H1 (cell line): ENCODE measurements around the gene SLC26A8. TPM values are rescaled to one million over a fixed set of nuclear protein-coding genes. Genes with fewer than 3 reads are reported as not detected.

ENCODE experiments used
- CTCF ChIA-PET: fragments of 300-600 bp; sonication (Branson Sonifier 250); formaldehyde crosslinking; loops from one replicate; lab custom pipeline; 2021; ENCODE audit not compliant: partially characterized antibody; lab: Charles Lee
- POLR2A ChIA-PET: fragments of 300-600 bp; sonication (Branson Sonifier 250); formaldehyde crosslinking; loops from one replicate; lab custom pipeline; 2021; ENCODE audit warnings: inconsistent platforms; ENCODE audit not compliant: partially characterized antibody; lab: Charles Lee
- DNase-seq, 2 experiments: peaks; one replicate each; pipeline versions ENCODE4 v3.0.0 to v3.0.0-alpha.2; 2010 to 2022; ENCODE audit warnings: low spot score in 2 of 2, low read depth in 1 of 2, mixed read lengths in 1 of 2
- FAIRE-seq: peaks from 2 replicates; lab custom pipeline; 2011; peaks lifted over from hg19 to GRCh38; lab: Jason Lieb, UNC
- H2AFZ ChIP-seq: 2 replicates; pipeline ENCODE4 v1.8.1; 2012; ENCODE audit warnings: low read length, inconsistent platforms
- H2AK5ac ChIP-seq: 2 replicates; pipeline ENCODE4 v1.6.1; 2013; ENCODE audit warnings: low read depth, low read length
- H2BK120ac ChIP-seq: replicated peaks from 2 replicates; pipeline ENCODE3; 2013; ENCODE audit warnings: low read depth, low read length, inconsistent platforms
- H2BK12ac ChIP-seq: 2 replicates; pipeline ENCODE4 v1.6.1; 2013; ENCODE audit warnings: low read depth, low read length
- H2BK15ac ChIP-seq: 2 replicates; pipeline ENCODE4 v1.6.1; 2013; ENCODE audit warnings: low read length
- H2BK20ac ChIP-seq: 2 replicates; pipeline ENCODE4 v1.6.1; 2013; ENCODE audit warnings: low read length
- H2BK5ac ChIP-seq: 2 replicates; pipeline ENCODE4 v1.6.1; 2013; ENCODE audit warnings: low read depth, low read length
- H3K14ac ChIP-seq: 2 replicates; pipeline ENCODE4 v1.6.1; 2013; ENCODE audit warnings: inconsistent platforms; ENCODE audit not compliant: insufficient read length
- H3K18ac ChIP-seq: 2 replicates; pipeline ENCODE4 v1.6.1; 2013; ENCODE audit warnings: low read length; ENCODE audit errors: extremely low read depth
- H3K23ac ChIP-seq: 2 replicates; pipeline ENCODE4 v1.6.1; 2013; ENCODE audit warnings: inconsistent platforms; ENCODE audit not compliant: insufficient read length
- H3K23me2 ChIP-seq: 2 replicates; pipeline ENCODE4 v1.6.1; 2013; ENCODE audit warnings: low read depth, low read length
- H3K27ac ChIP-seq: 2 replicates; pipeline ENCODE4 v1.6.1; 2011; ENCODE audit warnings: low read depth, low read length, inconsistent platforms
- H3K27me3 ChIP-seq, 4 experiments: replicated peaks in 1 of 4; 1 replicate in 1 of 4; 2 replicates in 3 of 4; pipeline versions ENCODE4 v1.6.1 to v1.8.1; 2011 to 2013; ENCODE audit warnings: low read length in 3 of 4, mild to moderate bottlenecking in 3 of 4, inconsistent platforms in 2 of 4, mixed read lengths in 2 of 4, moderate library complexity in 1 of 4; ENCODE audit not compliant: control insufficient read depth in 3 of 4, insufficient read depth in 3 of 4; ENCODE audit errors: extremely low read depth in 1 of 4
- H3K36me3 ChIP-seq, 4 experiments: 2 replicates each; pipeline versions ENCODE4 v1.6.1 to v1.8.1; 2011 to 2013; ENCODE audit warnings: mild to moderate bottlenecking in 4 of 4, low read length in 3 of 4, moderate library complexity in 2 of 4, control low read depth in 1 of 4, inconsistent platforms in 1 of 4; ENCODE audit not compliant: insufficient read depth in 4 of 4, control insufficient read depth in 2 of 4
- H3K4ac ChIP-seq: replicated peaks from 2 replicates; pipeline ENCODE3; 2013; ENCODE audit warnings: low read length, low read depth, mixed read lengths, inconsistent platforms; ENCODE audit not compliant: insufficient read length
- H3K4me1 ChIP-seq, 4 experiments: replicated peaks in 1 of 4; 1 replicate in 1 of 4; 2 replicates in 3 of 4; pipeline versions ENCODE4 v1.6.1 to v1.8.1; 2011 to 2013; ENCODE audit warnings: low read length in 3 of 4, inconsistent platforms in 2 of 4, mixed read lengths in 1 of 4; ENCODE audit not compliant: insufficient read depth in 4 of 4, control insufficient read depth in 3 of 4
- H3K4me2 ChIP-seq, 2 experiments: 2 replicates each; pipeline versions ENCODE4 v1.6.1 to v1.8.1; 2011 to 2013; ENCODE audit warnings: low read depth in 2 of 2, low read length in 2 of 2, control low read depth in 1 of 2, inconsistent platforms in 1 of 2, mild to moderate bottlenecking in 1 of 2; ENCODE audit not compliant: insufficient read depth in 1 of 2
- H3K4me3 ChIP-seq, 4 experiments: fragments of 200-600, 300-600 bp in 1 of 4; sonication (generic), shearing (Covaris generic), sonication (Bioruptor Twin) in 1 of 4; 2 replicates each; pipeline versions ENCODE4 v1.5.1 to v1.8.1; 2011 to 2016; ENCODE audit warnings: low read length in 4 of 4, low read depth in 3 of 4, control low read depth in 2 of 4, inconsistent platforms in 2 of 4, mild to moderate bottlenecking in 2 of 4, mixed read lengths in 1 of 4, moderate library complexity in 1 of 4; ENCODE audit not compliant: insufficient read depth in 2 of 4; ENCODE audit errors: extremely low read depth in 1 of 4
- H3K56ac ChIP-seq: replicated peaks from 2 replicates; pipeline ENCODE3; 2013; ENCODE audit warnings: low read depth, mild to moderate bottlenecking, mixed read lengths, low read length, inconsistent platforms; ENCODE audit not compliant: insufficient read length
- H3K79me1 ChIP-seq: 2 replicates; pipeline ENCODE4 v1.6.1; 2013; ENCODE audit warnings: low read depth, low read length, control low read depth
- H3K79me2 ChIP-seq, 2 experiments: 2 replicates each; pipeline versions ENCODE4 v1.6.1 to v1.8.1; 2012 to 2013; ENCODE audit warnings: low read length in 2 of 2, mild to moderate bottlenecking in 2 of 2, inconsistent platforms in 1 of 2; ENCODE audit not compliant: insufficient read depth in 2 of 2, control insufficient read depth in 1 of 2
- H3K9ac ChIP-seq, 4 experiments: replicated peaks in 1 of 4; 1 replicate in 1 of 4; 2 replicates in 3 of 4; pipeline versions ENCODE4 v1.6.1 to v1.8.1; 2011 to 2013; ENCODE audit warnings: low read depth in 3 of 4, low read length in 3 of 4, control low read depth in 2 of 4, mild to moderate bottlenecking in 2 of 4, moderate library complexity in 2 of 4, inconsistent platforms in 1 of 4; ENCODE audit errors: extremely low read depth in 1 of 4
- H3K9me3 ChIP-seq, 2 experiments: 2 replicates each; pipeline versions ENCODE4 v1.6.1 to v1.8.1; 2012 to 2013; ENCODE audit warnings: mild to moderate bottlenecking in 2 of 2, moderate library complexity in 2 of 2, control low read depth in 1 of 2, inconsistent platforms in 1 of 2, low read depth in 1 of 2, low read length in 1 of 2, mixed read lengths in 1 of 2; ENCODE audit not compliant: insufficient read depth in 2 of 2
- H4K20me1 ChIP-seq, 2 experiments: replicated peaks in 1 of 2; 2 replicates each; pipeline versions ENCODE3 to v1.8.1; 2011 to 2013; ENCODE audit warnings: inconsistent platforms in 2 of 2, low read length in 2 of 2, mild to moderate bottlenecking in 1 of 2; ENCODE audit not compliant: insufficient read depth in 2 of 2, control insufficient read depth in 1 of 2
- H4K5ac ChIP-seq: 2 replicates; pipeline ENCODE4 v1.6.1; 2013; ENCODE audit warnings: low read length, low read depth, mixed read lengths, inconsistent platforms; ENCODE audit not compliant: insufficient read length
- H4K8ac ChIP-seq: 2 replicates; pipeline ENCODE4 v1.8.0; 2013; ENCODE audit warnings: mild to moderate bottlenecking, moderate library complexity, low read length, inconsistent platforms; ENCODE audit not compliant: insufficient read depth; ENCODE audit errors: extremely low read depth
- H4K91ac ChIP-seq: replicated peaks from 2 replicates; pipeline ENCODE3; 2013; ENCODE audit warnings: low read length, mixed read lengths, inconsistent platforms; ENCODE audit not compliant: insufficient read length
- NANOG ChIP-seq: IDR thresholded peaks from 2 replicates; pipeline ENCODE4 v1.6.1; 2011; ENCODE audit warnings: low read length, low read depth, mild to moderate bottlenecking, inconsistent platforms; ENCODE audit not compliant: insufficient read depth, poor library complexity, severe bottlenecking
- TCF12 ChIP-seq: IDR thresholded peaks from 2 replicates; pipeline ENCODE4 v1.6.1; 2011; ENCODE audit warnings: low read depth, mild to moderate bottlenecking, low read length
- TEAD4 ChIP-seq: IDR thresholded peaks from 2 replicates; pipeline ENCODE4 v1.6.1; 2012; ENCODE audit warnings: low read depth, low read length, inconsistent platforms, mixed read lengths
- WGBS, 2 experiments: shearing (Covaris generic) in 1 of 2; methylation state at CpG; one replicate each; pipeline versions ENCODE4 v1.1.6 to v1.1.7; 2013 to 2015; ENCODE audit warnings: low lambda C conversion rate in 2 of 2, mixed read lengths in 2 of 2, inconsistent platforms in 1 of 2, low coverage in 1 of 2, missing lambda C conversion rate in 1 of 2; ENCODE audit not compliant: insufficient replicate concordance in 2 of 2, insufficient coverage in 1 of 2, insufficient read length in 1 of 2; ENCODE audit errors: extremely low coverage in 1 of 2, missing lambda C conversion rate in 1 of 2; 5-methylcytosine and 5-hydroxymethylcytosine counted together
- polyA plus RNA-seq, 7 experiments: library from polyadenylated mRNA; depleted of rRNA in 3 of 7; stranded (reverse) in 5 of 7; unstranded in 2 of 7; fragments of >200 nt in 5 of 7; fragments of 200-250 nt in 2 of 7; gene quantifications; 1 replicate in 5 of 7; 2 replicates in 1 of 7; 4 replicates in 1 of 7; pipeline versions ENCODE4 v1.2.1 to v1.2.3, GENCODE V29; 2011 to 2013; ENCODE audit warnings: missing spikeins in 2 of 7, mixed read lengths in 2 of 7
- total RNA-seq: library from RNA; stranded (reverse); fragmentation: NEBNext Ultra II Directional; extraction: Animal tissue kit (Norgen Biotek cat#: 25700); gene quantifications from 2 replicates; pipeline ENCODE4 v1.2.1, GENCODE V29; 2021

SLC26A8 gene
- total and polyA plus RNA-seq, 2 of the 8 experiments (the other 6 are each of a cell fraction or from before 2014, with no cell fraction given), result 0.56 to 0.57 TPM

GRCh38 chr6:35993150-35993549 is 31.3 kb downstream of the SLC26A8 start:
- Histone ChIP-seq H3K23me2 (no peaks in the 10 kb centered on the region), H3K9ac (no peak overlapping the region), H3K23ac (no peak overlapping the region), H3K4ac (no peak overlapping the region), H3K9me3 (no peaks in the 10 kb centered on the region), H4K20me1 (no peaks in the 10 kb centered on the region), H3K4me1 (peaks cover 0 to 4% (median under 1%) of the 10 kb centered on the region in 4 experiments; a peak in 2 of 7 replicates), H4K8ac (no peak overlapping the region), H2BK12ac (no peak overlapping the region), H3K36me3 (no peaks in the 10 kb centered on the region), H3K4me3 (no peak overlapping the region), H2BK5ac (no peak overlapping the region), H3K27ac (no peak overlapping the region)
- FAIRE-seq, result no peak
- 91% methylated on average over 3 of the region's 3 CpGs; no CpG with 5 or more reads in 1 of the 2 experiments for WGBS, 2 experiments
- CTCF ChIA-PET, result interaction anchor here (0.8 to 1.6 kb wide), 4 partner anchors 11 to 102 kb away, joined by 3 to 5 read pairs (median 4); no protein-coding TSS in a partner anchor
- TF ChIP-seq TCF12 (no peak), NANOG (peak; percentile 42), TEAD4 (0 out of 2 replicates have a peak, but pooled peaks have one; percentile 38)
- TF ChIP-seq, all 59 proteins: peak for 2
- POLR2A ChIA-PET, result interaction anchor here (1.1 kb wide), 1 partner anchor 33 kb away, joined by 3 read pairs; no protein-coding TSS in a partner anchor
- no peak overlapping the region for H4K5ac ChIP-seq
- no peaks in the 10 kb centered on the region for H3K27me3 ChIP-seq
- H2BK15ac ChIP-seq, result no peak overlapping the region
- H2BK20ac ChIP-seq, result no peak overlapping the region
- H3K18ac ChIP-seq, result no peak overlapping the region
- no peak overlapping the region for H2BK120ac ChIP-seq
- no peak overlapping the region for H3K56ac ChIP-seq
- no peak overlapping the region for H4K91ac ChIP-seq
- H3K14ac ChIP-seq, result no peak overlapping the region
- H2AFZ ChIP-seq, result no peak overlapping the region
- H3K4me2 ChIP-seq, result no peak overlapping the region
- H3K79me2 ChIP-seq, result no peaks in the 10 kb centered on the region
- H3K79me1 ChIP-seq, result no peaks in the 10 kb centered on the region
- H2AK5ac ChIP-seq, result no peak overlapping the region
- no peak for DNase-seq
